NCI-H526 treated with DMSO at 0.1 percent for 48 hours (cell line): ENCODE measurements around the gene UBN1.

Experiments
- DNase-seq: peaks from one replicate; lab custom pipeline; 2025; lab: John Stamatoyannopoulos, UW

UBN1 gene

DNA sequence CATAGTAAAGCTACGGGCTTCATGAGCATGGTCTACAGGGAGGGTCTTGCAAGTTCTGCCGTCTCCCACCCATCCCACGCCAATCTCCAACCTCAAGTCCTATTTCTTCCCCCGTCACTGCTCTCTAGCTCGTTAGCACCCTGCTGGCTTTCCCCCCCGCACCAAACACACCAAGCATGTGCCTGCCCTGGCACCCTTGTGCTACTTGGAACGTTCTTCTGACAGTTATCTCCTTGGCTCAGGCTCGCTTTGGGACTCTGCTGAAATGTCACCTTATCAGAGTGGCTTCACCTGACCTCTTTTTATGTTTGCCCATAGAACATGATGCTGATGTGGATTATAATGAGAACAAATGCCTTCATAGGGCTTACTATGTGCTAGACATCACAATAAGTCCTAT lies 22.1 kb upstream of the UBN1 start:
- no peak for DNase-seq

DNA sequence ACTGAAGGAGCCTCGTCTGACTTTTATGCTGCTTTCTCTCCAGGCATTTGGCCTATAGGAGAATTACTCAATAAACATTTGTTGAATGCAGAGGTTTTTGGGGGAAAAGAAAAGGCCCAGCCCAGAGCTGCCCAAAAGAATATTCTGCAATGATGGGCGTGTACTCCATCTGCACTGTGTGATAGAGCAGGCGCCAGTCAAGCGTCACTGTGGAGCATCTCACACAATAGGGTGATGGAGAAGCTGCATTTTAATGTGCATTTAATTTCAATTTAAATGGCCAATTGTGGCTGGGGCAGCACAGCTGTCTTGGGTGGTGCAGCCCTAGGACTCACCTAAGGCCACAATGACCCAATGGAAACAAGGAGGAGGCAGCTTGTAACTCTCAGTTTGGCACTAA lies 20.8 kb upstream of the UBN1 start:
- DNase-seq, result no peak

GRCh38 chr16:4826980-4827379 lies 20.3 kb upstream of the UBN1 start:
- no peak for DNase-seq

DNA sequence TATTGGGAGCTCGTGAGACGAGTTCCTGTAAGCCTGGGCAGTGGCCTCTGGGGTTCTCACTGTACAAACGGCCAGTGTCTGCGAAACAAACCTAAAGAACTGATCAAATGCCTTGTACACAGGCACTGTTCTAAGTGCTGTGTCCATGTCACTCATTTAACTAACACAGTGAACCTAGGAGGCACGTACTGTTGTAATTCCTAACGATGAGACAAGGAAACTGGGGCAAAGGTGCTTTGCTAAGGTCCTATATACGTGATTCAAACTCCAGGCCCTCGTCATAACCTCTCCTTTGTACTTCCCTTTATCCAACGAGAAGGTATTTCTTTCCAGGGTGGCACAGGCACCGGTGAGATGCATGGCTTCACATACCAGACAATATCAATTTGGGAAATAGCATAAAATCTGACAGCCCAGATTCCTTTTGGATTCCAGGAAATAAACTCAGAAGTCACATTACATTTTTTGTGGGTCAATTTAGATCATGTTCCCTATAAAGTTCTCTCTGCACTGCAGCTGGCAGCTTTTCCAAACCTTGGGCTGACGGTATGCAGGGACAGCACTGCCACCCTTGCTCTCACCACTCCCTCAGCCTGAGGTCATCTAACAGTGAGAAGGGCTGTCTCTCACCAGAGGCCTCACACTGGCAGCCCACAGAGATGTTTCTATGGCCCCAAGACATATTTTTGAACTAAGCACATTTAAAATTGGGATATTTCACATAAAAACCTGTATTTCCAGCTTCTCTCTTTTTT lies 18.5 kb upstream of the UBN1 start:
- DNase-seq, result no peak

DNA sequence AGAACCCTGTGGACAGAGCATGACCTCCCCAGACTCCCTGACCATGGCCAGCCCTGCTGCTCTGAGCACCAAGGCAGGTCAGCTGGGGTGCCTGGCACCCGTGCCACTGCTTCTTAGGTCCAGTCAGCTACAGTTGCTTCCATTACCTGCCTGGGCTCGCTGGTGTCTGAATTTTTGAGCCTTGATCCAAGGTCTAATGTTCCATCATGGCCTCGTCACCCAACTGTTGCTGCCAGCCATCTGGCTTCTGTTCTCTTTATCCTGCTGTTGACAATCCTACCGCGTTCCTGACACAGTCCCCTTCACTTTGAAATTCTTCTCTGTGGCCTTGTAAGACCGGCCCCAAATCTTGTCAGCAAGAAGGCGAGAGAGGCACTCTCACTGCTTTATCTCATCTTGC lies 16.9 kb upstream of the UBN1 start:
- no peak for DNase-seq

- DNase-seq, result no peak
Measured at GRCh38 chr16:4831616-4832015, 15.7 kb upstream of the UBN1 start.

- DNase-seq, result no peak
Measured at GRCh38 chr16:4832698-4833343, 14.5 kb upstream of the UBN1 start.

GRCh38 chr16:4833584-4833983 lies 13.7 kb upstream of the UBN1 start:
- DNase-seq, result no peak

DNA sequence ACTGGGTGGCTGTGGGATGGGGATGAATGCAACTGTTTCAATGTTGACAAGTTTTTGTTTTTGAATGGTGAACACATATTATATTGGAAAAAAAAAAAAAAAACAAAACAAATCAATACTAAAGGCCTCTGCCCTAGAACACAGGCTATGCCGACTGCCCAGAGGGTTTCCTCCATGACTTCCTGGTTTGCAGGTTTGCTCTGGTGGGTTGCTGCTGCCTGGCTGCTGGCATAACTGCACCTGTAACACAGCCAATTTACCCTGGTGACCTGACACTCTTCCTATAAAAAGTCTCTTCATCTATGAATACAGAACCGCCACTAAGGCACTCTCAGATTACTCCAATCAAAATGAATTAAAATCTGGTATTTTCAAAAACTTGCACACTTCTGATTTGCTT lies 10.6 kb upstream of the UBN1 start:
- no peak for DNase-seq

- DNase-seq, result no peak
Measured at GRCh38 chr16:4837733-4838501, 9.4 kb upstream of the UBN1 start.

- DNase-seq, result no peak
Measured at GRCh38 chr16:4839942-4840341, 7.3 kb upstream of the UBN1 start.

DNA sequence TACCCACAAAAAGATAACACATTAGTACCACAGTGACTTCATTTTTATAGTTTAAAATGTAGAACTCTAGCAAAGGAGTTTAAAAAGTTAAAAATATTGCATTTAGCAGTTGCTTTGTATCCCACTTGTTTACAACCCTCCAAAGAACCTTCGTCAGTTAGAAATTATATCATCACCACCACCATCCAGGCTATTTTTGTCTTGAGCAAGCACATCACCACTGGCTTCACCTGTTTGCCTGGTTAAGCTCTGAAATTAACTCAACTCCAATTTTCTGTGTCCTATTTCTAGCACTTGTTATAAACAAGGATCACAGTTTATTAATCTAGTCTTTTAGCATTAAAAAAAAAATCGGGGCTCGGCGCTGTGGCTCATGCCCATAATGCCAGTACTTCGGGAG lies 6.3 kb upstream of the UBN1 start:
- DNase-seq, result no peak

DNA sequence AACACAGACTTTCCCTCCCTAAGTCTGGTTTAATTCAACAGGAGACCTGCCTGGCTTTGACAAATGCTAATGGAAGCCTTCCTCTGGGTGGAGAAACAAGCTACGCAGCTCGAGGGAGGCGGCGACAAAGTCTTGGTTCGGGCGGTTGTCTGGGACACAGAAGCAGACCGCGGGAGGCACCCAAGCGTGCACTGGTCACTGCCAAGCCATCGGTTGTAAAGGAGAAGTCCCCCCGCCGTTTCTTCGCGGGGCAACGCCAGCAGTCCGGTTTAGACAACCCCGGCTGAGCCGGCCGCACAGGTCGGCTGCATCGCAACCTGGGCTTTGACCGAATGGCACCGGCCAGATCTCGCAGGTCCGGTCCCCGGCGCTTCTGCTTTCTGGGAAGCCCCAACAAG lies 779 bp upstream of the UBN1 start:
- no peak for DNase-seq

DNA sequence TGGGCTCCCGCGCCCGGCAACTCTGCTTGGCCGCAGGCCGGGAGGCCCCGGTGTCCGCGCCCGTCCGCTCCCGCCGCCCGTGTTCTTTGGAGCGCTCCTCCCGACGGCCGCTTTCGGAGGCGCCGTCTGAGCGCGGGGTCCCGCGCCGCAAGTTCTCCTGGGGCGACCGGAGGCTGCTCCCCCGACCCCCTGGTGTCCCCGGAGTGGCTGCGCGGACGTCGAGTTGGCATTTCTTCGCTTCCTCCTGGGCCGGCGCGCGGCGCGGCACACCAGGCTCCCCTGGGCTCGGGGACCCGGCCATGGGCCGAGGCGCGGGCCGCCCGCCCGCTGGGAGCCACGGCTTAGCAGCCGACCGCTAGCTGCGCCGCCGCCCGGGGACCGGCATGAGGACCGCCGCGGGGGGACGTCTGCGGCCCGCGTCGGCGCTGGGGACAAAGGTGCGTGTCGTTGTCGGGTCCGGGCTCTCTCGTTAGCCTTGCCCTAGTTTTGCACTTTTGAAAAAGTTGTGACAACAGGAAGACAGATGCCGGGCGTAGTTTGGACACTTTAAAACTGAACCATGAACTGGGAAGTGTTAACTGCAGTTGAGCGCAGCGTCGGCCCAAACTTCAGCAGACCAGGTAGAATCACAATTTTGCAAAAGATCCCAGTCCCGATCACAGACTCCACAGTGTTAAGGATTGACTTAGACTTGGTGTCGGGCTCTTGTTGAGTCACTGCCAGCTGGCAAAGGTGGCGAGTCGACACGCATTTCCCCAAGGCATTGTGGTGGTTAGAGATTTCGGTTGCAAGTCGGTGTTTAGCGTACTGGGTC lies 700 bp downstream of the UBN1 start:
- DNase-seq, result no peak

- DNase-seq, result no peak
Measured at GRCh38 chr16:4850211-4850610, 2.9 kb downstream of the UBN1 start.

GRCh38 chr16:4852221-4852872 lies 5.1 kb downstream of the UBN1 start:
- DNase-seq, result no peak

- DNase-seq, result no peak
Measured at GRCh38 chr16:4855371-4855770, 8.1 kb downstream of the UBN1 start.

DNA sequence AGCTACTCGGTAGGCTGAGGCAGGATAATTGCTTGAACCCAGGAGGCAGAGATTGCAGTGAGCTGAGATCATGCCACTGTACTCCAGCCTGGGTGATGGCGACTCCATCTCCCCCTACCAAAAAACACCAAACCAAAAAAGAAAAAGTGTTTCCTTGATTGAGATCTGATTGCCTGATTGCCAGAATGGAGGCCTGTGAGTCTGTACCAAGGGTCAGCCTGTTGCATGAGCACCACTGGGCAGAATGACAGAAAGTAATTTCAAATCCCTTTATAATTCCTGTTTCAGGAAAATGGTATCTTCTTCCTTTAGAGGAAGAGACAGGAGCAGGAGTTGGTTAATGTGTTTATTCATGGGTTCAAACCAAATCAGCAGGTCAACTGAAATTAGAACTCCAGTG lies 8.5 kb downstream of the UBN1 start:
- DNase-seq, result no peak

DNA sequence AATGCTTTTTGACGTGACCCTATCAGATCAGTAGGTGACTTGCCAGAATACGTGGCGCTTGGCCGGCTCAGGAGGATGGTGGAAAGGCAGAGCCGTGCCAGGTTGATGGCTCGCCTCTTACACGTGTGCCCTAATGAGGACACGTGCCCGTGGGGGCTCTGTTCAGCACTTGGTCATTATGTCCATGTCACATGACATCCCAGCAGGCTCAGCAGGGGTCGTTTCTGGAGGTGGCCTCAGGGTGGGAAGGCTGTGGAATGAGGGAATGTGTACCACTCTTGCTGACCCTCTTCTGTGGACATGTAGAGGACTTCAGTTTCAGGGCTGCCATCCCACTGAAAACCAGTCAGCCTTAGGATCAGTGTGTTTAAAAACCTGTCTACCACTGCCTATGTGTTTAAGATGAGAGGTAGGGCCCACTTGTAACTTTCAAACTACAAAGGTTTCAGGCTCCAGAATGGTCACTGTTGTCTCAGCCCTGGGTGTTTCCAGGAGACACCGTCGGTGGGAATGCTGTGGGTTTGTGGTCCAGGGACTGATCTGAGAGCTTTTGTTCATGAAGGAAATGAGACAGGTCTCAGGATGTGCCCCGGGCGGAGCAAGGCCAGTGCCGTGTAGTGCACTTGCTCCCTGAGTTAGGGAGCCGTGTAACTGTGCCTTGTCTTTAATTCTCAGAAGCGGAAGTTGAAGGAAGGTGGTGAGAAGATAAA lies 12.1 kb downstream of the UBN1 start:
- no peak for DNase-seq

DNA sequence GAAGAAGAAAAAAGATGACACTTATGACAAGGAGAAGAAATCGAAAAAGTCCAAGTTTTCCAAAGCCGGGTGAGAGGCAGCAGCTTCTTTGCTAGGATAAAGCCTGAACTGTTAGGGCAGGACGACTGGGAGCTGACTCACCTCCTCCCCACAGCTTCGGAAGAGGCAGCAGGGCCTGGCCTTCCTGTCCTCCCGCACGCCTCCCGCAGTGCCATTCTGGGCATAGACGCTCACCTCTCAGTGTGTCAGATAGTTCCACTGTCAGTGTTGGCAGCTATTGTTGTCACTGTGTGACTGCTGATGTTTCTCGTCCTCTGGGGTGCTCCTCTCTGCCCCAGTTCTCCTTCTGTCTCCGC lies 12.6 kb downstream of the UBN1 start:
- DNase-seq, result no peak

DNA sequence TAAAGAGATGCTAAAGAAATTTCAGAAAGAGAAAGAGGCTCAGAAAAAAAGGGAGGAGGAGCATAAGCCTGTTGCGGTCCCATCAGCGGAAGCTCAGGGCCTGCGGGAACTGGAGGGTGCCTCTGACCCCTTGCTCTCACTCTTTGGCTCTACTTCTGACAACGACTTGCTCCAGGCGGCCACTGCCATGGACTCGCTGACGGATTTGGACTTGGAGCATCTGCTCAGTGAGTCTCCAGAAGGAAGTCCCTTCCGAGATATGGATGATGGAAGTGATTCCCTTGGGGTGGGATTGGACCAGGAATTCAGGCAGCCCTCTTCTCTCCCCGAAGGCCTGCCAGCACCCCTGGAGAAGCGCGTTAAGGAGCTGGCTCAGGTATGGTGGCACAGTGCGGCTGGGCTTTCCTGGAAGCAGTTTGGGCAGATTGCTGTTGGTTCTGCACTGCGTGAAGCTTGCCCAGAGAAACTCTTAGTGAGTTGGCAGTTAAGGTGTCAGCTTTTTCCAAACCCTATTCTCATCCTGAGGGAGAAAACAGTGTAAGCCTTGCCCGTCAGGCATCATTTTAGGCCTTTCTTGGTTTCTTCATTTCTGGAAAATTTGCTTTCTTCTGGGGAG lies 13.6 kb downstream of the UBN1 start:
- no peak for DNase-seq
